Uterus (tissue), 2 donors: ENCODE data around the gene FOXJ1.

Experiments used
- CTCF ChIP-seq, 4 experiments: fragments of 200-600 bp in 2 of 4; fragments of 450-650 bp in 2 of 4; sonication (generic) in 2 of 4; IDR thresholded peaks; one replicate each; pipeline ENCODE4 v1.5.1; 2016 to 2019; ENCODE audit warnings: antibody characterized with exemption in 4 of 4, mild to moderate bottlenecking in 2 of 4, moderate library complexity in 1 of 4
- POLR2A ChIP-seq, 2 donors: fragments of 450-650 bp; IDR thresholded peaks; one replicate each; pipeline ENCODE4 v1.6.1; 2016; ENCODE audit warnings: antibody characterized with exemption in 2 of 2, mild to moderate bottlenecking in 1 of 2, moderate library complexity in 1 of 2

GRCh38 chr17:76174037-76174436 is 33.0 kb upstream of the FOXJ1 start:
- TF ChIP-seq POLR2A (IDR thresholded peaks at IDR 0.05) (no peak), CTCF (IDR thresholded peaks at IDR 0.05) (no peak)
